ENCODE results near the gene PEAK1. TPM values are rescaled to one million over a fixed set of nuclear protein-coding genes. Genes with fewer than 3 reads are reported as not detected.

Gene PEAK1
- total RNA-seq, 1 experiment from 2014 or later = 13.8 TPM

GRCh38 chr15:77096138-77096537 is 323.8 kb downstream of the PEAK1 start:
- intact Hi-C loops (cut with micrococcal nuclease) = no loop called here

DNA sequence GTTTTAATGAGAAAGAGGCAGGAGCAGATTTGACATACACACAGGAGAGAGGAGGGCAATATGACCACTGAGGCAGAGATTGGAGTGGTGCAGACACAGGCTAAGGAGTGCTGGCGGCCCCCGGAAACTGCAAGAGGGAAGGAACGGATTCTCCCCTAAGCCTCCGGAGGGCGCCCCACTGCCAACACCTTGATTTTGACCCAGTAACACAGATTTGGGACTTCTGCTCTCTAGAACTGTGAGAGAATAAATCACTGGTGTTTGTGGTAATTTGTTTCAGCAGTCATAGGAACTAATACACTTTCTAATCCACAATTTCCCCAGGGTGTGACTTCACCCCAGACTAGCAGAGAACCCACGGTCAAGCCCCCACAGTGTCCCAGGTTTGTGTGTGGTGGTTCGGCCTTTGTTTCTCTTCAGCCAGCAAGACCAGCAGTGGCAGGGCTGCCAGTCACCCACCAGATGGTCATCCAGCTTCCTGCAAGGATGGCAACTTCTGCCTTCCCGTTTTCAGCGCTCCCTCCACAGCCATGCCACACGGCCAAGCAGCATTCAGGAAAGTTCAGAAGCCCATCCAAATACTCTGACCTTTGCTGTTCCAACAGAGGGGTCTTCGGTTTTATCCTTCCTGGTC is 325.4 kb downstream of the PEAK1 start:
- H3K4me2 ChIP-seq (ENCODE audit: low read length) = no peak overlapping the region
- BruUV-seq (replicated peaks) = no TSS peak
- DNase-seq (no peak), ATAC-seq (no peak)
- H3K9me2 ChIP-seq (replicated peaks; ENCODE audit: low read length) = no peaks in the 10 kb centered on the region
- H3K9me3 ChIP-seq (ENCODE audit: low read length) = no peaks in the 10 kb centered on the region
- no peaks in the 10 kb centered on the region for H3K79me2 ChIP-seq (ENCODE audit: low read length)
- H3F3A ChIP-seq (ENCODE audit: low read length, unreplicated experiment) = no peaks in the 10 kb centered on the region
- H4K20me1 ChIP-seq (ENCODE audit: low read length) = no peaks in the 10 kb centered on the region
- H3K27me3 ChIP-seq (ENCODE audit: low read length) = no peaks in the 10 kb centered on the region
- no peaks in the 10 kb centered on the region for H3K4me1 ChIP-seq (ENCODE audit: insufficient read depth, low read length)
- POLR2A ChIA-PET (ENCODE audit: unreplicated experiment) = no interaction called here
- H3K36me3 ChIP-seq (ENCODE audit: low read depth, low read length) = no peaks in the 10 kb centered on the region
- no peak overlapping the region for H3K27ac ChIP-seq (ENCODE audit: low read length)
- intact Hi-C loops (cut with micrococcal nuclease) = no loop called here
- CTCF ChIA-PET = no interaction called here
- TF ChIP-seq EZH2phosphoT487 (IDR thresholded peaks at IDR 0.05; ENCODE audit: borderline replicate concordance, low read length) = no peak
- TF ChIP-seq EZH2 (IDR thresholded peaks at IDR 0.05; ENCODE audit: low read length, unreplicated experiment) = no peak
- TF ChIP-seq, protein P1, sequence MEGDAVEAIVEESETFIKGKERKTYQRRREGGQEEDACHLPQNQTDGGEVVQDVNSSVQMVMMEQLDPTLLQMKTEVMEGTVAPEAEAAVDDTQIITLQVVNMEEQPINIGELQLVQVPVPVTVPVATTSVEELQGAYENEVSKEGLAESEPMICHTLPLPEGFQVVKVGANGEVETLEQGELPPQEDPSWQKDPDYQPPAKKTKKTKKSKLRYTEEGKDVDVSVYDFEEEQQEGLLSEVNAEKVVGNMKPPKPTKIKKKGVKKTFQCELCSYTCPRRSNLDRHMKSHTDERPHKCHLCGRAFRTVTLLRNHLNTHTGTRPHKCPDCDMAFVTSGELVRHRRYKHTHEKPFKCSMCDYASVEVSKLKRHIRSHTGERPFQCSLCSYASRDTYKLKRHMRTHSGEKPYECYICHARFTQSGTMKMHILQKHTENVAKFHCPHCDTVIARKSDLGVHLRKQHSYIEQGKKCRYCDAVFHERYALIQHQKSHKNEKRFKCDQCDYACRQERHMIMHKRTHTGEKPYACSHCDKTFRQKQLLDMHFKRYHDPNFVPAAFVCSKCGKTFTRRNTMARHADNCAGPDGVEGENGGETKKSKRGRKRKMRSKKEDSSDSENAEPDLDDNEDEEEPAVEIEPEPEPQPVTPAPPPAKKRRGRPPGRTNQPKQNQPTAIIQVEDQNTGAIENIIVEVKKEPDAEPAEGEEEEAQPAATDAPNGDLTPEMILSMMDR (conservative IDR thresholded peaks at IDR 0.05; ENCODE audit: low read depth, low read length) = peak; percentile 45
- no peak overlapping the region for H3K4me3 ChIP-seq (ENCODE audit: low read length)
- H3K9ac ChIP-seq (ENCODE audit: low read length) = no peak overlapping the region
- no peak overlapping the region for H2AFZ ChIP-seq (ENCODE audit: low read length)

More at GRCh38 chr15:77096138-77096537, 323.8 kb downstream of the PEAK1 start:
- Histone ChIP-seq H4K20me1 (ENCODE audit: low read length) (no peaks in the 10 kb centered on the region), H3K36me3 (ENCODE audit: low read depth, low read length) (no peaks in the 10 kb centered on the region), H3K27ac (ENCODE audit: low read length) (no peak overlapping the region), H2AFZ (ENCODE audit: low read length) (no peak overlapping the region), H3K4me1 (ENCODE audit: insufficient read depth, low read length) (no peaks in the 10 kb centered on the region), H3F3A (ENCODE audit: low read length, unreplicated experiment) (no peaks in the 10 kb centered on the region), H3K9me3 (ENCODE audit: low read length) (no peaks in the 10 kb centered on the region), H3K27me3 (ENCODE audit: low read length) (no peaks in the 10 kb centered on the region), H3K9me2 (replicated peaks; ENCODE audit: low read length) (no peaks in the 10 kb centered on the region), H3K4me2 (ENCODE audit: low read length) (no peak overlapping the region), H3K79me2 (ENCODE audit: low read length) (no peaks in the 10 kb centered on the region), H3K9ac (ENCODE audit: low read length) (no peak overlapping the region), H3K4me3 (ENCODE audit: low read length) (no peak overlapping the region)
- ChIA-PET POLR2A (ENCODE audit: unreplicated experiment) (no interaction called here), CTCF (no interaction called here)
- ATAC-seq = no peak
- no peak for DNase-seq
- no peak for TF ChIP-seq EZH2phosphoT487 (IDR thresholded peaks at IDR 0.05; ENCODE audit: borderline replicate concordance, low read length)
- TF ChIP-seq, protein P1 (conservative IDR thresholded peaks at IDR 0.05; ENCODE audit: low read depth, low read length) = no peak
- TF ChIP-seq EZH2 (IDR thresholded peaks at IDR 0.05; ENCODE audit: low read length, unreplicated experiment) = no peak
- BruUV-seq (replicated peaks) = no TSS peak

- no peak for TF ChIP-seq EZH2 (IDR thresholded peaks at IDR 0.05; ENCODE audit: low read length, unreplicated experiment)
- TF ChIP-seq, protein P1 (conservative IDR thresholded peaks at IDR 0.05; ENCODE audit: low read depth, low read length) = no peak
- no peak for TF ChIP-seq EZH2phosphoT487 (IDR thresholded peaks at IDR 0.05; ENCODE audit: borderline replicate concordance, low read length)
- no peak overlapping the region for H3K27ac ChIP-seq (ENCODE audit: low read length)
- no peaks in the 10 kb centered on the region for H3K27me3 ChIP-seq (ENCODE audit: low read length)
- no peak overlapping the region for H2AFZ ChIP-seq (ENCODE audit: low read length)
- intact Hi-C loops (cut with micrococcal nuclease) = no loop called here
- CTCF ChIA-PET = no interaction called here
- no peak overlapping the region for H3K4me2 ChIP-seq (ENCODE audit: low read length)
- H3K9me3 ChIP-seq (ENCODE audit: low read length) = no peaks in the 10 kb centered on the region
- POLR2A ChIA-PET (ENCODE audit: unreplicated experiment) = no interaction called here
- DNase-seq (no peak), ATAC-seq (no peak)
- H3K4me3 ChIP-seq (ENCODE audit: low read length) = no peak overlapping the region
- H3K9me2 ChIP-seq (replicated peaks; ENCODE audit: low read length) = no peaks in the 10 kb centered on the region
- BruUV-seq (replicated peaks) = no TSS peak
- H3F3A ChIP-seq (ENCODE audit: low read length, unreplicated experiment) = no peaks in the 10 kb centered on the region
- H3K4me1 ChIP-seq (ENCODE audit: insufficient read depth, low read length) = no peaks in the 10 kb centered on the region
- no peaks in the 10 kb centered on the region for H4K20me1 ChIP-seq (ENCODE audit: low read length)
- H3K79me2 ChIP-seq (ENCODE audit: low read length) = no peaks in the 10 kb centered on the region
- H3K9ac ChIP-seq (ENCODE audit: low read length) = no peak overlapping the region
- H3K36me3 ChIP-seq (ENCODE audit: low read depth, low read length) = no peaks in the 10 kb centered on the region
Observed at GRCh38 chr15:77093436-77093835, 326.5 kb downstream of the PEAK1 start.

Measured in PC-3 (cell line).